GM18861 (cell line): ENCODE measurements around the gene GJC1.
"Not testable (repeated sequence)": the region's sequence is repeated elsewhere in the genome, so short reads cannot be mapped to it uniquely, and the experiment has no call there.

Experiments
- ATAC-seq: cut with Tn5 transposase; IDR thresholded peaks from one replicate; pipeline ENCODE4 v1.9.1; 2021; ENCODE audit not compliant: unreplicated experiment

The GJC1 gene

DNA sequence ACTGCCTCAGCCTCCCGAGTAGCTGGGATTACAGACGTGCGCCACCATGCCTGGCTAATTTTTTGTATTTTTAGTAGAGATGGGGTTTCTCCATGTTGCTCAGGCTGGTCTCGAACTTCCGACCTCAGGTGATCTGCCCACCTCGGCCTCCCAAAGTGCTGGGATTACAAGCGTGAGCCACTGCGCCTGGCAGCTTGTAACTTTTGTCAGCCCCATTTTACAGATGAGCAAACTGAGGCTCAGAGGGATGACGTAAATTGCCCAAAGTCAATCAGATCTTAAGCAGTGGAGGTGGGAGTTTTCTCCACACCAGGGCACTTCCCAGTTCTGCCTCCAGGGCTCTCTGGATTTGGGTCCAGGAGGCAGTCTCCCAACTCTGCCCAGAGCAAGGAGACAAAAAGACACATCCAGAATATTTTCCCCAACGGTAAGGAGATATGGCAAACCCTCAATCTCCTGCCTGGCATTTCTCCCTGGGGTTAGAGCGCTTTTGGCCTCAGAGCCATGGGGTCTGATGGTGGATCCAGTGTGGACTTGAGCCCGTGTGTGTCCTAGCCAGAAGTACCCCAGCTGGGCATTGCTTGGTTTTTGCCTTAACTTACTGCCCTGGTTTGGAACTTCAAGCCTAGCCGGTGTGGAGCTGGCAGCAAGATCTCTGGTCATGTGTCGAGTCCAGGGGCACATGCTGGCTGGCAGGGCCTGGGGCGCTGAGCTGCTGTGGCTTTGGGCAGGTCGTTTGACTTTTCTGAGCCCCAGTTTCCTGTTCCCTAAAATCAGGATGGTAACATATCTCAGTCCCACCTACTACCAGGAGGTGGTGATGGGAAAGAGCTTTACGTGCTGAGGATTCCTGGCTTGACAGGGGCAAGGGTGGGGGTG is 67.9 kb downstream of the GJC1 start:
- ATAC-seq, result no peak

DNA sequence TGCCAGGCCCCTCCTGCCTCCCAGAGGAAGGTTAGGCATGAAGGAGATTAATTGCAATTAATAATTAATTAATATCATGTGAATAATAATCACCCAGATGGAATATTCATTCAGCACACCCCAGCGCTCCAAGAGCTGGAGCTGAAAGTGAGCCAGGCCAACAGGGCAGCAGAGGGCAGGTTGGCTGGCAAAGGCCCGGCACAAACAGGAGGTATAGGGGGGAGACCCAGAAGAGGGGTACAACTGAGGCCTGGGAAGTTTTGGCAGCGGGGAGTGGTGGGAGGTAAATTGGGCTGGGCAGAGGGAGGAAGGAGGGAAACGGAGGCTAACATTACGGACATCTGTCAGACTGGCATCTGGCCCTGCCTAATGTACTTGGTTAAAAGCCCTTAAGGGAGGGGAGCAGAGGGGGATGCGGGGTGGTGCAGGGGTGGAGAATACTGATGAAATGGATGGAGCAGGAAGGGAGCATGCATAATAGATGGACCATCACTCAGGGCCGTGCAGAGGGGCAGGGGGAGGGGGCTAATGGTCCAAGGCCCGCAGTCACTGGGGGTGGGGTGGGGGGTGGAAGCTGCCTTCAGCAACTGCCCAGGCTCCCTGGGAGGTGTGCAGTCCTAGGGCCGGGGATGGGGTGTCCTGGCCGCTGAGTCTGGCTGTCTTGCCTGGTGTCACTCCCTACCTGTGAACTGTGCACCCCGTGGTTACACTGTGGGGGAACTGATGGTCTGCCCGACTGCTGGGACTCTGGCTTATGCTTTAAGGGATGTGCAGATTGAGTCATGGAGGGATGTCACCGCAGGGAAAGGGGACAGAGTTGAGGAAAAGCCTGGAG is 69.4 kb downstream of the GJC1 start:
- ATAC-seq, result no peak

DNA sequence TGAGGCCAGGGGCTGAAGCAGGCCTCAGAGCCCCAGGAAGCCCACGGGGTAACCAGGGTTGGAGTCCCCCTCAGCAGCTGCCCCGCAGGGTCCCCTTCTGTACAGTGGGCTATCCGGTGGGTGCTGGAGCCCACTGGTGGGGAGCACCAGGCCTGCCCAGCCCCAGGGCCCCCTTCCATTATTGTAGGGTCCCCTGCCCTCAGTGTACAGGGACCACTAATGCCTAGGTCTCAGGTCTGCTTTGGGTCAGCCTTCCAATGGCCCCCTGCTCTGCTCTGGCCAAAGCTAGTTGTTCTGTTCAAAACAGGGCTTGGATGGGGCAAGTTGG is 70.2 kb downstream of the GJC1 start:
- ATAC-seq, result no peak

DNA sequence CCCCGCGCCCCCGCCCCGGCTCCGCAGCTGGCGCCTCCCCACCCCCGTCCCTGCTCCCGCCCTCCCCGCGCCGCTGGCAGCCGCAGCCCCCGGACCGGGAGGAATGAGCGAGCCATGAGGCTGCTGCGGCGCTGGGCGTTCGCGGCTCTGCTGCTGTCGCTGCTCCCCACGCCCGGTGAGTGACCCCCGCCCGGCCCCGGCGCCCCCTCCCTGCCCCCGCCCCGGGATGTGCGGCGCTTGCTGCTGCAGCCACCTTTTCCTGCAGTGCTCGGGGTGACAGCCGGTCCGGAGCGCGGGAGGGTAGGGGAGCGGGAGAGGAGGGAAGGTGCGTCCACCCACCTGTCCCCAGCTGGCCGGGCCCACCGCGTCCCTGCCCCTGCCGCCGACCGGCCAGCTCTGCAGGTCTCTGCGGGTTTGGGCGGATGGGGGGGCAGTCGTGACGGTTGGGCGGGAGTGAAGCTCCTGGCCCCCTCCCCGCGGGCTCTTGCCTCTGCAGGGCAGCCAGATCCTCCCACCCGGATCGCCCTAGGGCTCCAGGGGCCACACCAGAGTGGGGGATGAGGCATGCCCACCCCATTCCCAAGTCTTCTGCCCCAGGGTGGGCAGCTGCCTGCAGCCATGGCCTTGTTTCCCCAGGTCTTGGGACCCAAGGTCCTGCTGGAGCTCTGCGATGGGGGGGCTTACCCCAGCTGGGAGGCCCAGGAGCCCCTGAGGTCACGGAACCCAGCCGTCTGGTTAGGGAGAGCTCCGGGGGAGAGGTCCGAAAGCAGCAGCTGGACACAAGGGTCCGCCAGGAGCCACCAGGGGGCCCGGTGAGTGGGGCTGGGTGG is 70.8 kb downstream of the GJC1 start:
- no peak for ATAC-seq

DNA sequence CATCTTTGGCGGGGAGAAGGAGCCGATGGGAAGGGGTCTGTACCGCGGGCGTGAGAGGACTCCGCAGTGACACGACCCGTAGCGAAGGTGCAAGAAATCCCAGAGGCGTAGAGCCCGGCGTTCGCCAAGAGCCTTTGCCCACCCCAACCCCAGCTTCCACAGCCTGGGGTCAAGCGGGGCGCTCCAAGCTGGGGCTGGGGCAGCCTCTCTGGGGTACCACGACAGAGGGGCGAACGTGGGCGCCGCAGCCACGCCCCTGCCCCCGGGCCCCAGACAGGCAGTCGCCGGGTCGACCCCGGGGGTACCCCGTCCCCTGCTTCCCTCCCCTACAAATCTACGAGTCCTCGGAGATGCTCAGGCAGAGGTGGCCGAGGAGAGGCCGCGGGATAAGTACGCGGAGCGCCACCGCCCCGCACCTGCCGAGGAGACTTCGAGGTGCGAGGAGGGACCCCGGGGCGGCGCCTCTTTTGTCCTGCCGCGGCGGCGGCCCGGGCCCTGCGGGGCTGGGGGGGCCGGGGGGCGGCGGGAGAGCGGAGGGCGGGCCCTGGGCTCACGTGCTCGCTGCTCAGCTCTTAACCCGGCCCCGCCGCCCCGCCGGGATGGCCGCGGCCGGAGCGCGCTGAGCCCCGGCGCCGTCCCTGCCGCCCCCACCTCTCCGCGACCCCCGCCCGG is 71.5 kb downstream of the GJC1 start, which contains the start of gene ADAM11:
TSS of gene ADAM11 (plus strand) at position 575 of the 672 bp plus-strand sequence. CDS start 212 bp downstream, outside the sequence.
- no peak for ATAC-seq

DNA sequence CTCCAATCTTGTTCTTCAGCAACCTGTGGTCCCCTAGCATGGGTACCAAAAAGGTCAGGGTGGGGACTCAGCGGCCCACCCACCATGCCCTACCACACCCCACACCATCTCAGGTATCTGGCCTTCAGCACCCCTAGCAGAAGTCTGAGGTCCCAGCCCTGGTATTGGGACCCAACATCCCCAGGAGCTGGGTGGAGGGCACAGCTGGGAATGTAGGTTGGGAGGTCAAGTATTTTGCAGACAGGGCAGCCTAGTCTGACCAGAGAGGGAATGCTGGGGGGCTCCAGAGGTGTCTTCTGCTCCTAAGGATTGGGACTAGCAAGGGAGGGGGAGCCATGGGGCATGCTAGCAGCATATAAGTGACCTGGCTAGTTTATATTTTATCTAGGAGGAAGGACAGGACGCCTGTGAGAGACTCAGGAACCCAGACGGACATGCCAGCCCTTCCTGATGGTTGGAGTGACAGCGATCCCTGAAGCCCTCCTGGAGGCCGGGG is 72.1 kb downstream of the GJC1 start:
- ATAC-seq, result no peak

DNA sequence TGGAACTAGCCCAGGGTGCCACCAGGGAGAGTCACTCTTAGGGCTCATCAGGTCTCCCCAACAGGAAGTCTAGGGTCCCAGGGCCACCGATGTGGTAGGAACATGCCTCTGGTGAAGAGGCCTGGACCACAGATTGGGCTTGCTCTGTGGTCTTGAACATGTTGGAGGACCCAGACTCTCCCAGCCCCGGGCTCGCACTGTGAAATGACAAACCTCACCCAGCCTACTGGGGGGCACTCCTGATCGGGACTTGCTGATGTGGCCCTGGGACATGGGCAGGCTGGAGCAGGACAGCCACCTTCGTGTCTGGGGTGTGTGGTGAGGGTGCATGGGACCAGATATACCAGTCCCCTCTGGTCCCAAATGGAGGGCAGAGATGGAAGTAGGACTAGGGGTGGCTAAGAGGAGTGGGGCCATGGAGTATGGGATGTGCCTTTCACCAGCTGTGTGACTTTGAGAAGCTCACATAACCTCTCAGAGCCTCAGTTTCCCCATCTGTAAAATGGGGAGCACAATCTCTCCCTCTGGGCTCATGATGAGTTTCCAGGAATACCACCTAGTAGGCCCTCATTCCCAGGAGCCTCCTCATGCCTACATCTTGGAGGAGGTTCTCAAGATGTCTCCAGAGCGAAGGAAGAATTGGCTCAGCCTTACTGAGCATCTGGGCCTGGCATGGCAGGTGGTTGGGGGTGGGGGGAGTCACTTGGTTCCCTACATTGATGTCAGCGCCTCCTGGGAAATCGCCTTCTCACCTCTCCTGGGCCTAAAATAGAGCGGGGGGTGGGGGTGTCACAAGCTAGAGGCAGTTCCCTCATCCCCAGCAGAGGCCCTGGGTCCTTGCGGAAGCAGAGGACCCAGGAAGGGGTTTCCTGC is 72.8 kb downstream of the GJC1 start:
- ATAC-seq, result no peak

DNA sequence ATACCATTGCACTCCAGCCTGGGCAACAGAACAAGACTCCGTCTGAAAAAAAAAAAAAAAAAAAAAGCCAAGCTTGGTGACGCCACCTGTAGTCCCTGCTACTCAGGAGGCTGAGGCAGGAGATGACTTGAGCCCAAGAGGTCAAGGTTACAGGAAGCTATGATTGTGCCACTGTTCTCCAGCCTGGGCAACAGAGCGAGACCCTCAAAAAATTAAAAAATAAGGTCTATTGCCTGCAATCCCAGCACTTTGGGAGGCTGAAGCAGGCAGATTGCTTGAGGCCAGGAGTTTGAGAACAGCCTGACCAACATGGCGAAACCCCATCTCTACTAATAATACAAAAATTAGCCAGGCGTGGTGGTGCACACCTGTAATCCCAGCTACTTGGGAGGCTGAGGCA is 74.9 kb downstream of the GJC1 start:
- ATAC-seq, result not testable (repeated sequence)

DNA sequence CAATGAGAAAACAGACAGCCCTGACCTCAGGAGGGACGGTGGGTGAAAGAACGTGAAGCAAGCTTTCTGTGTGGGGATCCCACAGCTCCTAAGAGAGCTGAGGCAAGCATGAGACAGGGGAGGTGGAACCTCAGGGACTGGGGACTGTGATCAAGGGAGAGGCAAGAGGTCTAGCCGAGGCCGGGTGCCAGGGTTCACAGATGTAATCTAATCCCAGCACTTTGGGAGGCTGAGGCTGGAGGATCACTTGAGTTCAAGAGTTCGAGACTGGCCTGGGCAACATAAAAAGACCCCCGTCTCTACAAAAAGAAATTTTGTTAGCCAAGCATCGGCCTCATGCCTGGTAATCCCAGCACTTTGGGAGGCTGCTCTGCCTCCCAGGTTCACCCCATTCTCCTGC is 75.8 kb downstream of the GJC1 start:
- no peak for ATAC-seq

DNA sequence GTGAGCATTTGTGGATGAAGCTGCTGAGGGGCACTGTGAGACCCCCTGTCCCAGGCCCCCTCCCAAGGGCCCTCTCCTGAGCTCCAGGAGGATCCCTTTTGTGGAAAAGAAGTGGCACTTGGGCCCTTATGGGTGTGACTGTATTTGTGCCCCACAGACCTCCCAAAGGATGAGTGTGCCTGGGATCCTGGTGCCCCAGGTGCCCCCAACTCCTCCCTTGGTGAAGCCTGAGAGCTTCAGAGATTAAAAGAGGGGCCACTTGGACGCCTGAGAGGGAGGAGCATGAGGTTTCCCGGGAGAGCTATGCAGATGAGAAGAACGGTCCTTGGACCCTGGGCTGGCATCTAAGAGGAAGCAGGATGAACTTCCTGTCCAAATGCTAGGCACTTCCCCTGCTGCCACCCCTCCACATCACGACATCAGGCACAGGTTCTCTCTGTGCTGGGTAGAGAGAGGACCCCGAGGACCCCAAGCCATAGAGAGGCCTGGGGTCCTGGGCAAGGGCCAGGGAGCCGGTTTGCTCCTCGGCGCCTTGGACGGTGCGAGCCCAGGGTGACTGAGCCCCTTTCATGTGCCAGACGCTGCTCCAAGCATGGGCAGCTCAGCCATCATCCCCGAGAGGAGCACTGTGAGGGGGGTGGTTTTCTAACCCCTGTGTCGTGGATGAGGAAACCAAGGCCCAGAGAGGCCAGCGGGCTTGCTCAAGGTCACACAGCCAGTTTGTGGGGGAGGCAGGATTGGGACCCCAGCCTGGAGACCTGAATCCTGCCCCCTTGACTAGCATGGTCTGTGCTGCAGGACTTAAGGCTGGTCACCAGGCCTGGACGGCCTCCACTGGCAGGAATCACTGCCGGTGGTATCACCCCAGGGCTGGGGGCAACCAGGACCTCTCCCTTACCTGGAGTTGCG is 76.9 kb downstream of the GJC1 start:
- ATAC-seq, result no peak

DNA sequence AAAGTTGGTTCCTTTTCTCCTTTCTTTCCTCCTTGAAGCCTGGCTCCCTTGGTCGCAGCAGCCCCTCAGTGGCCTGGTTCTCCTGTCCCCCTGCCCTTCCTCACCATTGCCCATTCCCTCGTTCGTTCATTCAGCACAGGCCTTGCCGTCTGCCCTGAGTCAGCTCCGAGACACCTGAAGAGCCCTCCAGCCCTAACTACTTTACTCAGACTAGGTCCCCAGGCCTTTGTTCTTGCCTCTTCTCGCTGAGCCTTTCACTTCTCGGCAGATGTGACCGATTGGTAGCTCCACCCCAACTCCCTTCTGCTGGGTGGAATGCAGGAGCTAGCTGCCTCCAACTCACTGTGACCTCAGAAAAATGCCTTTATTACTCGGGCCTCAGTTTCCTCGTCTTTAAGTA is 78.3 kb downstream of the GJC1 start:
- no peak for ATAC-seq

DNA sequence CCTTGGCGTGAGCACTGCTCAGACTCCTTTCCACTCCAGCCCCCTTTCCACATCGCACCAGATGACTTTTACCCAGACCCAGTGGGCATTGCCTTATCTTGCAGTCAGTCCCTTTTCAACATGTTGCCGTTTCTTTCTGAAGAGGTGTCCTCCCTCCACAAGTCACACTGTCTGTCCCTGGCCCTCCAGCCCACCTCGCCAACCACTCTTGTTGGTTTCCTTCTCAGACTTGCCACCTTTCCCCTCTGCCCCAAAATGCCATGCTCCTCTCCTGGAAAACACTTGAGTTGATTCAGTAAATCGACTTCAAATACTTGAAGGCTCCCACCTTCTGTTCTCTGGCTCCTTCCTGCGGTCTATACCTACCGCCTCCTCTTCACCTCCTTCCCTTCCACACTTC is 78.8 kb downstream of the GJC1 start:
- ATAC-seq, result no peak

DNA sequence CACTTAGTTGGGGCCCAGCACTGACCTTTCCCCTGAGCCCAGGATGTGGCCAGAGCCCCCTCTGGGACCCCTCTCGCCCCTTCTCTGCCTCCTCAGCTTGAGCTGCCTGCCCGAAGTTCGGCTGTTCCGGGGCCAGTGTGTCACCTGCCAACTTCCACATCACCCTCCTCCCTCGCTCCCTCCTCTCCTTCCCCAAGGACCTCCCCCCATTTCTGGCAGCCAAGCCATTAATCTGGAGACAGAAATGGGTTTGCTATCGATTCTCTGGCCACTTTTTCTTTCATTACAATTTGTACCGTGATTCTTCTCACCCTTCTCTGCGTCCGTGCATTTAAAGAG is 80.1 kb downstream of the GJC1 start:
- ATAC-seq, result no peak

DNA sequence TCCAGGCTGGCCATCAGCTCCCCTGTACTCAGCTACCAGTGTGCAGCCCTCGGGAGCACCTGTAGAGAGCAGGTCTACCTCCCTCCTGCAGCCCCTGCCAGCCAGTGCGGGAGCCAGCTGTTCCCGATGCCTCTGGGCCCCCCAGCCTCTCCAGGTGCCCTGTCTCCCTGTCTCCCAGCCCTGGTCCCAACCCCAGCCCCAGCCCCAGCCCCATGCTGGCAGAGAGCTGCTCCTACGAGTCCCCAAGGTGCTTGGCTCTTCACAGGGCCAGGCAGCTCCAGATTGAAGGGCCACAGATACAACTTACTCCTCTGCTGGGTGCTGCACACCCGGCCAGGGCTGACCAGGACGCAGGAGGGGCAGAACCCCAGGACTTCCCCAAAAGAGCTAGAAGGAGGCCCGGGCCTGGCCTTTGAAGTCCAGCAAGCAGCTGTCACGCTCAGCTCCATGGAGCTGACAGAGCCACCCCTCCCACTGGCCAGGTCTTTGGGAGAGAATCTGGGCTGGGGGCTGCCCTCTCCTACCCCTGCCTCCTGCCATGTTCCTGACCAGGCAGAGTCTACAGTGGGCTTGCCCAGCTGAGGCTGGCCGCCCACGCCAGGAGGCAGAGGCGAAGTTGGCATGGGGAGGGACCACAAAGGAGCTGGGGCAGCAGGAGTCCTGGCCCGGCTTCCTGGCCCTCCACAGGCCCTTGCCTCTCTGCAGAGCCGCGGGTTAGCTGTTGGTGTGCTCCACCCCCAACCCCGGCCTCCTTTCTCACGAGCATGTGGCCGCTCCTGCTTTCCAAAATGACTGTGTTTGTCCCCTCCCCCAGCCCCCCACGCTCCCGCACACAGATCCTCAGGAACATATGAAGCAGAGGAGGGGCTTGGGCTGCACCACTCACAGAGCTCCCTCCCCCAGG is 80.8 kb downstream of the GJC1 start:
- no peak for ATAC-seq
